Upper lobe of left lung (tissue), 6 donors: ENCODE data around the gene PRM1. TPM values are rescaled to one million over a fixed set of nuclear protein-coding genes. Genes with fewer than 3 reads are reported as not detected.

Experiments used
- ATAC-seq, 2 donors: fragments of 200-7000 bp; cut with Tn5 transposase; one replicate each; pipeline ENCODE4 v1.9.1; 2022; ENCODE audit warnings: mild to moderate bottlenecking in 2 of 2, moderate library complexity in 2 of 2; ENCODE audit not compliant: low FRiP score in 2 of 2
- DNase-seq, 2 donors: peaks; one replicate each; pipeline ENCODE4 v3.0.0-alpha.2; 2019 to 2020
- H3K27ac ChIP-seq, 4 donors: fragments of 200-600 bp; sonication (generic); one replicate each; pipeline ENCODE4 v1.5.1; 2016 to 2019
- H3K27me3 ChIP-seq, 4 donors: fragments of 200-600 bp; sonication (generic); one replicate each; pipeline ENCODE4 v1.5.1; 2017 to 2019
- H3K36me3 ChIP-seq, 4 donors: fragments of 200-600 bp; sonication (generic); one replicate each; pipeline ENCODE4 v1.5.1; 2016 to 2019
- H3K4me1 ChIP-seq, 4 donors: fragments of 200-600 bp; sonication (generic); one replicate each; pipeline ENCODE4 v1.5.1; 2018 to 2019
- H3K4me3 ChIP-seq, 4 donors: fragments of 200-600 bp; sonication (generic); one replicate each; pipeline ENCODE4 v1.5.1; 2017 to 2019; ENCODE audit warnings: mild to moderate bottlenecking in 2 of 4, moderate library complexity in 1 of 4
- H3K9me3 ChIP-seq, 4 donors: fragments of 200-600 bp; sonication (generic); one replicate each; pipeline ENCODE4 v1.5.1; 2018 to 2019
- CTCF ChIP-seq, 6 experiments: fragments of 450-650 bp in 4 of 6; fragments of 200-600 bp in 2 of 6; sonication (generic) in 2 of 6; IDR thresholded peaks; one replicate each; pipeline ENCODE4 v1.5.1; 2016 to 2019; ENCODE audit warnings: antibody characterized with exemption in 6 of 6
- EP300 ChIP-seq, 4 donors: sonication (generic); formaldehyde crosslinking; IDR thresholded peaks; one replicate each; pipeline ENCODE4 v1.5.1; 2017; ENCODE audit warnings: antibody characterized with exemption in 4 of 4, control low read depth in 2 of 4
- POLR2A ChIP-seq, 4 donors: fragments of 450-650 bp; IDR thresholded peaks; one replicate each; pipeline ENCODE4 v1.5.1; 2016 to 2017; ENCODE audit warnings: antibody characterized with exemption in 4 of 4, mild to moderate bottlenecking in 2 of 4
- POLR2AphosphoS5 ChIP-seq, 2 donors: sonication (generic); formaldehyde crosslinking; IDR thresholded peaks; one replicate each; pipeline ENCODE4 v1.5.1; 2017; ENCODE audit warnings: antibody characterized with exemption in 2 of 2
- WGBS, 2 donors: methylation state at CpG; one replicate each; pipeline ENCODE4 v1.1.5; 2017 to 2018; 5-methylcytosine and 5-hydroxymethylcytosine counted together
- total RNA-seq, 6 donors: library from RNA; depleted of rRNA in 4 of 6; stranded (reverse); fragments of >200 nt in 4 of 6; gene quantifications; one replicate each; pipeline versions ENCODE4 v1.1.0 to v1.2.1, GENCODE V29; 2016 to 2021
- donor health status: DM: no; HTN: no; CAD: no; lungs with moderate emphysema.
- donor health status: DM: no; HTN: yes; CAD: no; lungs with severe emphysema.

Gene PRM1
- total RNA-seq, 6 donors from 2014 or later = not detected

- no peaks in the 10 kb centered on the region for H3K27me3 ChIP-seq
- TF ChIP-seq POLR2AphosphoS5 (IDR thresholded peaks at IDR 0.05) (no peak), CTCF (IDR thresholded peaks at IDR 0.05) (no peak), POLR2A (IDR thresholded peaks at IDR 0.05) (no peak), EP300 (IDR thresholded peaks at IDR 0.05) (no peak)
- 40 to 49% methylated on average over 3 to 4 of the region's 4 CpGs for WGBS, 2 donors
- no peak overlapping the region for H3K4me3 ChIP-seq
- H3K9me3 ChIP-seq = no peaks in the 10 kb centered on the region
- H3K36me3 ChIP-seq = no peaks in the 10 kb centered on the region
- no peak for ATAC-seq
- peaks cover 0 to 5% (median 0%) of the 10 kb centered on the region in 4 donors for H3K4me1 ChIP-seq
- DNase-seq = peak in 1 of 2 donors; percentile 42
- no peak overlapping the region for H3K27ac ChIP-seq
Measured at GRCh38 chr16:11283820-11284248, 2.7 kb upstream of the PRM1 start.

- H3K36me3 ChIP-seq = no peaks in the 10 kb centered on the region
- 79 to 85% methylated on average over 7 of the region's 7 CpGs for WGBS, 2 donors
- no peak for ATAC-seq
- TF ChIP-seq POLR2A (IDR thresholded peaks at IDR 0.05) (no peak), CTCF (IDR thresholded peaks at IDR 0.05) (no peak), POLR2AphosphoS5 (IDR thresholded peaks at IDR 0.05) (no peak), EP300 (IDR thresholded peaks at IDR 0.05) (no peak)
- H3K27ac ChIP-seq = no peak overlapping the region
- H3K9me3 ChIP-seq = no peaks in the 10 kb centered on the region
- H3K27me3 ChIP-seq = no peaks in the 10 kb centered on the region
- no peak for DNase-seq
- H3K4me3 ChIP-seq = no peak overlapping the region
- peaks cover 0 to 5% (median 0%) of the 10 kb centered on the region in 4 donors for H3K4me1 ChIP-seq
Measured at GRCh38 chr16:11278681-11279628, 2.2 kb downstream of the PRM1 start.

- ATAC-seq (no peak), DNase-seq (no peak)
- Histone ChIP-seq H3K36me3 (no peaks in the 10 kb centered on the region), H3K27ac (no peak overlapping the region), H3K4me3 (no peak overlapping the region), H3K9me3 (no peaks in the 10 kb centered on the region), H3K27me3 (no peaks in the 10 kb centered on the region), H3K4me1 (peaks cover 0 to 5% (median 0%) of the 10 kb centered on the region in 4 donors)
- TF ChIP-seq POLR2AphosphoS5 (IDR thresholded peaks at IDR 0.05) (no peak), POLR2A (IDR thresholded peaks at IDR 0.05) (no peak), EP300 (IDR thresholded peaks at IDR 0.05) (no peak), CTCF (IDR thresholded peaks at IDR 0.05) (no peak)
- 81 to 87% methylated on average over 12 of the region's 12 CpGs for WGBS, 2 donors
Measured at GRCh38 chr16:11277607-11278337, 3.4 kb downstream of the PRM1 start.

- no peaks in the 10 kb centered on the region for H3K36me3 ChIP-seq
- DNase-seq (no peak), ATAC-seq (no peak)
- H3K4me3 ChIP-seq = no peak overlapping the region
- peaks cover 0 to 5% (median 0%) of the 10 kb centered on the region in 4 donors for H3K4me1 ChIP-seq
- no peaks in the 10 kb centered on the region for H3K27me3 ChIP-seq
- H3K27ac ChIP-seq = no peak overlapping the region
- 72 to 82% methylated on average over 11 of the region's 11 CpGs for WGBS, 2 donors
- H3K9me3 ChIP-seq = no peaks in the 10 kb centered on the region
- TF ChIP-seq EP300 (IDR thresholded peaks at IDR 0.05) (no peak), POLR2A (IDR thresholded peaks at IDR 0.05) (no peak), POLR2AphosphoS5 (IDR thresholded peaks at IDR 0.05) (no peak), CTCF (IDR thresholded peaks at IDR 0.05) (no peak)
Measured at GRCh38 chr16:11276896-11277593, 4.1 kb downstream of the PRM1 start.
